Stimulated activated naive B cell treated with anti-CD40 and anti-IgM and Interleukin-4, amounts not matched to agents 10 μg/mL and 1 μg/mL and 100 μg/mL, for 72 hours (primary cell): ENCODE results near the gene CLIP4.

ENCODE experiments used
- ATAC-seq, 2 donors: fragments of 150-1000 bp; cut with Tn5 transposase; replicated peaks; 2 replicates each; pipeline ENCODE4 v1.10.0; 2021; ENCODE audit warnings: moderate library complexity in 1 of 2
- DNase-seq: peaks from one replicate; pipeline ENCODE4 v3.0.0; 2021
- H3K27ac Mint-ChIP-seq: one replicate; pipeline ENCODE4 v1.8.0; 2022; ENCODE audit warnings: mild to moderate bottlenecking, mixed read lengths
- H3K27me3 Mint-ChIP-seq, 2 donors: one replicate each; pipeline ENCODE4 v1.8.0; 2022; ENCODE audit warnings: mixed read lengths in 2 of 2
- H3K36me3 Mint-ChIP-seq, 2 donors: one replicate each; pipeline ENCODE4 v1.8.0; 2022; ENCODE audit warnings: mixed read lengths in 2 of 2, mild to moderate bottlenecking in 1 of 2
- H3K4me1 Mint-ChIP-seq, 2 donors: one replicate each; pipeline ENCODE4 v1.8.0; 2022; ENCODE audit warnings: mixed read lengths in 2 of 2, mild to moderate bottlenecking in 1 of 2
- H3K4me3 Mint-ChIP-seq, 2 donors: one replicate each; pipeline ENCODE4 v1.8.0; 2022; ENCODE audit warnings: mild to moderate bottlenecking in 2 of 2, mixed read lengths in 2 of 2, moderate library complexity in 1 of 2
- H3K9me3 Mint-ChIP-seq, 2 donors: one replicate each; pipeline ENCODE4 v1.8.0; 2022; ENCODE audit warnings: mixed read lengths in 2 of 2, mild to moderate bottlenecking in 1 of 2

Gene CLIP4

DNA sequence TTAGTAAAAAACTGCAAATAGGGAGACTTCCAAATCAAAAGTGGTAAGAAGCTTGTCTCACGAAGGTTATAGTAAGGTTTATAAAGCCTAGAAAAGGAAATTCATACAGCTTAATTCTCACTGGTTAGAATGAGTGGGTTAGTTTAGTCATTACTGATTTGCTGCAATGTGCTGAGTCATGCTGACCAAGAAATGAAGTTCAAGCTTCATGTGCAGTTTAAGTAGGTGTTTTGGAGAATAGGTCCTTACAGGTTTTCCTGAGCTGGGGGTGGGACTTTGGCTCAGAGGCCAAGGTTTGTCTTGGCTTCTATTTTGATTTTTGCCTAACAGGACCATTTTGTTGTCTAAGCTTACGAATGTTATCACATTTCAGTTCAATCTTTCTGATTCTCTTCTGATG is 15.1 kb downstream of the CLIP4 start:
- no peak for DNase-seq
- peak overlapping the region in 1 of 2 donors; percentile 54 for H3K4me3 Mint-ChIP-seq
- peak overlapping the region; percentile 14 for H3K27ac Mint-ChIP-seq
- H3K4me1 Mint-ChIP-seq, result peaks cover 7 to 11% of the 10 kb centered on the region in 2 donors
- peaks cover 5 to 14% of the 10 kb centered on the region in 2 donors for H3K36me3 Mint-ChIP-seq
- no peaks in the 10 kb centered on the region for H3K27me3 Mint-ChIP-seq
- peak; percentile 74 to 79 for ATAC-seq
- H3K9me3 Mint-ChIP-seq, result peaks cover 5% of the 10 kb centered on the region in 2 donors

DNA sequence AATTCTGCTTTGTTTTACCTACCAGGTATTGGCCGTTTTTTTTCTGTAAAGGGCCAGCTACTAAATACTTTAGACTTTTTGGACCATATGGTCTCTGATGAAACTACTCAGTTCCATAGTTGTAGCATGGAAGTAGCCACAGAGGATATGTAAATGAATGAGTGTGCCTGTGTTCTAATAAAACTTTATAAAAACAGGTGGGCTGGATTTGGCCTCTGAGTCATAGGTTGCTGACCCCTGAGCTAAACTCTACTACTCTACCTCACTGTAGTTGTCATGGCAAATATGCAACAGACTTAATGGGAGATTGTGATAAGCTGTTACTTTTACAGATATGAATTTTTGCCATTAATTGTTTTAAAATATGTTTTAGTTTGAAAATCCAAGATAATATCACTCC is 19.7 kb downstream of the CLIP4 start:
- Mint-ChIP-seq H3K36me3 (peaks cover 18 to 38% of the 10 kb centered on the region in 2 donors), H3K9me3 (peaks cover 3 to 7% of the 10 kb centered on the region in 2 donors), H3K27me3 (no peaks in the 10 kb centered on the region), H3K27ac (no peak overlapping the region), H3K4me1 (peaks cover 5 to 8% of the 10 kb centered on the region in 2 donors), H3K4me3 (no peak overlapping the region)
- no peak for ATAC-seq
- DNase-seq, result no peak

GRCh38 chr2:29139152-29139551 is 23.9 kb downstream of the CLIP4 start:
- ATAC-seq (no peak), DNase-seq (no peak)
- Mint-ChIP-seq H3K9me3 (peaks cover 6 to 7% of the 10 kb centered on the region in 2 donors), H3K36me3 (peaks cover 36 to 53% of the 10 kb centered on the region in 2 donors), H3K4me3 (no peak overlapping the region), H3K27me3 (no peaks in the 10 kb centered on the region), H3K4me1 (no peaks in the 10 kb centered on the region), H3K27ac (no peak overlapping the region)

- DNase-seq (no peak), ATAC-seq (no peak)
- Mint-ChIP-seq H3K36me3 (peaks cover 37 to 53% of the 10 kb centered on the region in 2 donors), H3K27ac (no peak overlapping the region), H3K9me3 (peaks cover 6 to 7% of the 10 kb centered on the region in 2 donors), H3K4me1 (no peaks in the 10 kb centered on the region), H3K4me3 (no peak overlapping the region), H3K27me3 (no peaks in the 10 kb centered on the region)
Observed at GRCh38 chr2:29139731-29140130, 24.5 kb downstream of the CLIP4 start.

- Mint-ChIP-seq H3K27ac (no peak overlapping the region), H3K27me3 (no peaks in the 10 kb centered on the region), H3K9me3 (peaks cover 6 to 7% of the 10 kb centered on the region in 2 donors), H3K4me1 (no peaks in the 10 kb centered on the region), H3K36me3 (peaks cover 37 to 52% of the 10 kb centered on the region in 2 donors), H3K4me3 (no peak overlapping the region)
- DNase-seq (no peak), ATAC-seq (no peak)
Observed at GRCh38 chr2:29143657-29144056, 28.4 kb downstream of the CLIP4 start.

DNA sequence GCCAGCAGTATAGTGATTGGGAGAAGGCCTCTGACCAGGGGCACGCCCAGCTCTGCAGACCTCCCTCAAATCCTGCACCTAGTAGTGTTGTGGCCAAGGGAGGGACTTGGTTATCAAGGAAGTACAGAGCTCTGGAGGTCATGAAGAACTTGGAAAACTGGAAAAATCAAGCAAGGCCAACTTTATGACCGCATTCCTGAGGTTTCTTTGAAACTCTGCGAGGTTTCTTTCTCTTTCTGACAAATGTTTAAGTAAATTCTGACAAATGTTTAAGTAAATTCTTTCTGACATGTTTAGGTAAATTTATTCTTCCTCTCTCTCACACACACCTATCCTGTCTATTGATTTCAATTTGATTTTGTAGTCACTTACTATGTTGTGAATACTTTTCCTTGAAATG is 31.0 kb downstream of the CLIP4 start:
- DNase-seq (no peak), ATAC-seq (no peak)
- no peaks in the 10 kb centered on the region for H3K4me1 Mint-ChIP-seq
- H3K27me3 Mint-ChIP-seq, result no peaks in the 10 kb centered on the region
- peaks cover 22 to 35% of the 10 kb centered on the region in 2 donors for H3K36me3 Mint-ChIP-seq
- no peak overlapping the region for H3K27ac Mint-ChIP-seq
- H3K4me3 Mint-ChIP-seq, result no peak overlapping the region
- peaks cover 0 to 1% of the 10 kb centered on the region in 2 donors for H3K9me3 Mint-ChIP-seq

GRCh38 chr2:29147963-29148362 is 32.7 kb downstream of the CLIP4 start:
- peaks cover 25 to 35% of the 10 kb centered on the region in 2 donors for H3K36me3 Mint-ChIP-seq
- H3K4me1 Mint-ChIP-seq, result no peaks in the 10 kb centered on the region
- H3K27me3 Mint-ChIP-seq, result no peaks in the 10 kb centered on the region
- H3K4me3 Mint-ChIP-seq, result no peak overlapping the region
- no peak for ATAC-seq
- H3K27ac Mint-ChIP-seq, result no peak overlapping the region
- no peak for DNase-seq
- no peaks in the 10 kb centered on the region for H3K9me3 Mint-ChIP-seq

- no peaks in the 10 kb centered on the region for H3K9me3 Mint-ChIP-seq
- no peaks in the 10 kb centered on the region for H3K4me1 Mint-ChIP-seq
- peaks cover 18 to 25% of the 10 kb centered on the region in 2 donors for H3K36me3 Mint-ChIP-seq
- H3K27ac Mint-ChIP-seq, result no peak overlapping the region
- ATAC-seq (no peak), DNase-seq (no peak)
- H3K4me3 Mint-ChIP-seq, result no peak overlapping the region
- H3K27me3 Mint-ChIP-seq, result no peaks in the 10 kb centered on the region
Observed at GRCh38 chr2:29154610-29155009, 39.4 kb downstream of the CLIP4 start.

GRCh38 chr2:29155578-29155977 is 40.4 kb downstream of the CLIP4 start:
- Mint-ChIP-seq H3K27ac (no peak overlapping the region), H3K36me3 (peaks cover 22 to 25% of the 10 kb centered on the region in 2 donors), H3K27me3 (no peaks in the 10 kb centered on the region), H3K4me1 (no peaks in the 10 kb centered on the region), H3K9me3 (no peaks in the 10 kb centered on the region), H3K4me3 (no peak overlapping the region)
- ATAC-seq (no peak), DNase-seq (no peak)

DNA sequence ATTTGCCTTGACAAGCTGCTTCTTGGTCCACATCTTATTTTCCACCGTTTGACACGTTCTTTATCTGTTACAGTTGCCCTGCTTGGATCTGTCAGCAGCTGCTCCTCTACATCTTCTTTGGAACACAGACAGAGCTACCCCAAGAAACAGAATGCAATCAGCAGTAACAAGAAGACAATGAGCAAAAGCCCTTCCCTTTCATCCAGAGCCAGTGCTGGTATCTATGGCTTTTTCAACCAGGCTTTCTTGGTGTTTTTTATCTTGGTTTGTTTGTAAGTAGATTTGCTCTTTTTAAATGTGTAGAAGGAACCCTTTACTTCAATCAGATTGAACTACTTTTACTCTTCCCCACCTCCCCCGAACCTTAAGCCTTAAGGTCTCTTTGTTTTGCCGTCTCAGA is 41.9 kb downstream of the CLIP4 start:
- ATAC-seq, result no peak
- Mint-ChIP-seq H3K4me3 (no peak overlapping the region), H3K27ac (no peak overlapping the region), H3K27me3 (no peaks in the 10 kb centered on the region), H3K9me3 (no peaks in the 10 kb centered on the region), H3K4me1 (no peaks in the 10 kb centered on the region), H3K36me3 (peaks cover 19 to 25% of the 10 kb centered on the region in 2 donors)
- DNase-seq, result no peak

GRCh38 chr2:29159125-29159524 is 43.9 kb downstream of the CLIP4 start:
- no peak overlapping the region for H3K27ac Mint-ChIP-seq
- H3K36me3 Mint-ChIP-seq, result peaks cover 12 to 13% of the 10 kb centered on the region in 2 donors
- DNase-seq (no peak), ATAC-seq (no peak)
- H3K4me1 Mint-ChIP-seq, result peaks cover 0 to 2% of the 10 kb centered on the region in 2 donors
- H3K9me3 Mint-ChIP-seq, result no peaks in the 10 kb centered on the region
- H3K27me3 Mint-ChIP-seq, result no peaks in the 10 kb centered on the region
- H3K4me3 Mint-ChIP-seq, result no peak overlapping the region

DNA sequence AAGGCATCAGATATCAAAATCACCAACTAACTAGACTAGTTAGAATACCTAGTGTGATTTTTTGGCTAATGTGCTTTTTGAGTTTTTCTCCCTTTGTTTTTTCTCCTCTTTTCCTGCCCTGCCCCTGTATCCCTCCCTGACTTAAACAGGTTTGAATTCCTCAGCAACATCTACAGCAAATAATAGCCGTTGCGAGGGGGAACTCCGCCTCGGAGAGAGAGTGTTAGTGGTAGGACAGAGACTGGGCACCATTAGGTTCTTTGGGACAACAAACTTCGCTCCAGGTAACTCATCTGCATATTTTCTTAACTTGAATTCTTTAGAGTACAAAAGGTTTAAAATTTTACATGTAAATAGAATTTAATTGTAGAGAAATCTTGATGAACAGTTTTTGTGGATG is 45.0 kb downstream of the CLIP4 start:
- H3K27ac Mint-ChIP-seq, result no peak overlapping the region
- no peak for ATAC-seq
- peaks cover 0 to 2% of the 10 kb centered on the region in 2 donors for H3K4me1 Mint-ChIP-seq
- no peak overlapping the region for H3K4me3 Mint-ChIP-seq
- no peaks in the 10 kb centered on the region for H3K9me3 Mint-ChIP-seq
- peaks cover 12% of the 10 kb centered on the region in 2 donors for H3K36me3 Mint-ChIP-seq
- no peaks in the 10 kb centered on the region for H3K27me3 Mint-ChIP-seq
- DNase-seq, result no peak

DNA sequence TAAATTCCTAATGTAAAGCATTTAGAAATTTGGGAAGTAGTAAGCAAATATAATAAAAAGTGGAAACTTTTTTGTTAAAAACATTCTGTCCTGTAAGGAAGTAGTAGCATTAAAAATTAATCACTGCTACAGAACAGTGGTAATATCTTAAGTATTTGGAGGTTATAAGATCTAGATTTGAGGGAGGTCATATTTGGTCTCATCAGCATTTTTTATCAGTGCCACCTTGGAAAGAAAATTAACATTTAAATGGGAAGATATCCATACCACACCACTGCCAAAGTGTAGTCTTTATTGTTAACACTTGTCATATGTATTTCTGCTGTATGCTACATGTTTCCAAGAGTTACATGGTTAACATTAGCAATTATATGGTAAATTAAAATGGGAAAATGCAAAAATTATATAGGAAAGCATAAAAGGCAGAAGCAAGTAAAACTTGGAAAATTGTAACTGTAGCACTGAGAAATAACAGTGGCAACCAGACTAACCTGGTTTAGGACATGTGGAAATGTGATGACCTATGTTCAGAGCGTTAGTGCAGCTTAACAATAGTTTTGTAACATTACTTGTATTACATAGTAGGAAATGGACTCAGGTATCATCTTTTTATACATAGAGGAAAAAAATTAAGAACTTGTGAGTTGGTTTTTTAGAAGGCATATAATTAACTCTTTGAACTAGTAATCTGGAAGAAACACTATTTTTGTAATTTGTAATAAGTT is 47.2 kb downstream of the CLIP4 start:
- H3K4me3 Mint-ChIP-seq, result no peak overlapping the region
- ATAC-seq (no peak), DNase-seq (no peak)
- peaks cover 9 to 10% of the 10 kb centered on the region in 2 donors for H3K36me3 Mint-ChIP-seq
- no peak overlapping the region for H3K27ac Mint-ChIP-seq
- H3K4me1 Mint-ChIP-seq, result peaks cover 0 to 2% of the 10 kb centered on the region in 2 donors
- H3K9me3 Mint-ChIP-seq, result no peaks in the 10 kb centered on the region
- no peaks in the 10 kb centered on the region for H3K27me3 Mint-ChIP-seq

DNA sequence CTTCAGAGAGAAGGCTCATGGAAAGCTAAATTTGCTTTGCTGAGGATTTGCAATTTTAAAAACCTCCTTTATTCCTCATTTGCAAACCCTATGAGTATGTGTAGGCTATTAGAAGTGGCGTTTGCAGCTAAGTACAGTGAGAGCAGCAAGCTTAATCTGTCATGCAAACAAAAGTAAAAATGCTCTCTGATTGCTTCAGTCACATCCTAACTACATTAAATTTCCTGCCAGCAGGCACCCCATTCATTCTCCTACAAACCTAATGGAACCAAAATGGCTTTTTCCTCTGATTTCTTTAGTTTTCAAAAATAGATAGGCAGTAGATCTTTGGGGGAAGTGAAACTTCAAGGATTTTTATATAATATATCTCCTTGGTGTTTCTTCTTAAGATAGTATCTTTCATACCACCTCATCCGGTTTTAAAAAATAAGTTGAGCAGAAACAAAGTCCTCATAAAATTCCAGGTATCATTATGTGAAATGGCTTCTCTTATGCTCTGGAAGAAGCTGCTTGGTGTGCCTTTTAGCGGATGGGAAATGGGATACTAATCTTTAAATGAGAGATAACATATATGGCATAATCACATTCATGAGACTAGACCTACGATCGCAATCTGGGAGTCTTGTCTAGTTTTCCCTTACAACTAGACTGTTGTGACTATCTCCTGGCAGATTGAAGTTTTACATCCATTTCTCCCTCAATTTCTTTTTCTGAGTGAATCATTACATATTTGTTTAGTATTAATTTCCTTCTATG is 49.1 kb downstream of the CLIP4 start:
- no peak overlapping the region for H3K27ac Mint-ChIP-seq
- H3K36me3 Mint-ChIP-seq, result peaks cover 4 to 7% of the 10 kb centered on the region in 2 donors
- no peaks in the 10 kb centered on the region for H3K27me3 Mint-ChIP-seq
- ATAC-seq (no peak), DNase-seq (no peak)
- no peak overlapping the region for H3K4me3 Mint-ChIP-seq
- peaks cover 0 to 2% of the 10 kb centered on the region in 2 donors for H3K4me1 Mint-ChIP-seq
- no peaks in the 10 kb centered on the region for H3K9me3 Mint-ChIP-seq
